B cell (primary cell): ENCODE data around the gene RYK. TPM values are rescaled to one million over a fixed set of nuclear protein-coding genes. Genes with fewer than 3 reads are reported as not detected.

ENCODE experiments used
- ATAC-seq: fragments of 200-7000 bp; cut with Tn5 transposase; one replicate; pipeline ENCODE4 v1.10.0; 2021; ENCODE audit warnings: low read depth, mild to moderate bottlenecking, moderate number of reproducible peaks, moderate library complexity
- CTCF ChIA-PET: fragments of 350-600 bp; sonication (Branson Sonifier 250); formaldehyde crosslinking; loops from one replicate; lab custom pipeline; 2021; ENCODE audit warnings: antibody characterized with exemption, inconsistent platforms; lab: Charles Lee
- POLR2A ChIA-PET: fragments of 350-600 bp; sonication (Branson Sonifier 250); formaldehyde crosslinking; loops from one replicate; lab custom pipeline; 2021; ENCODE audit warnings: antibody characterized with exemption; lab: Charles Lee
- DNase-seq: peaks from one replicate; pipeline ENCODE4 v3.0.0; 2013
- H2AFZ ChIP-seq: 2 replicates; pipeline ENCODE4 v1.6.1; 2012; ENCODE audit warnings: mild to moderate bottlenecking, low read depth, low read length; ENCODE audit not compliant: insufficient read depth, poor library complexity, severe bottlenecking
- H3K27ac ChIP-seq, 2 donors: 1 replicate in 1 of 2; 2 replicates in 1 of 2; pipeline ENCODE4 v1.5.1; 2012 to 2013; ENCODE audit warnings: low read length in 2 of 2, mild to moderate bottlenecking in 2 of 2, moderate library complexity in 1 of 2
- H3K27me3 ChIP-seq, 4 experiments: fragments of 200-600 bp in 1 of 4; sonication (generic) in 1 of 4; replicated peaks in 1 of 4; 1 replicate in 2 of 4; 2 replicates in 2 of 4; pipeline versions ENCODE4 v1.6.1 to v1.7.0; 2013 to 2016; ENCODE audit warnings: low read length in 3 of 4, mild to moderate bottlenecking in 2 of 4, mixed read lengths in 1 of 4, moderate library complexity in 1 of 4; ENCODE audit not compliant: insufficient read depth in 4 of 4, control insufficient read depth in 3 of 4; ENCODE audit errors: control extremely low read depth in 1 of 4
- H3K36me3 ChIP-seq, 2 experiments: replicated peaks in 1 of 2; 1 replicate in 1 of 2; 2 replicates in 1 of 2; pipeline versions ENCODE4 v1.6.1 to v1.7.1; 2013; ENCODE audit warnings: low read length in 1 of 2; ENCODE audit not compliant: insufficient read depth in 2 of 2, control insufficient read depth in 1 of 2; ENCODE audit errors: control extremely low read depth in 1 of 2, extremely low read depth in 1 of 2
- H3K4me1 ChIP-seq, 2 donors: fragments of 200-600 bp in 1 of 2; sonication (generic) in 1 of 2; 1 replicate in 1 of 2; 2 replicates in 1 of 2; pipeline versions ENCODE4 v1.5.1 to v1.6.1; 2013 to 2017; ENCODE audit warnings: low read length in 2 of 2; ENCODE audit not compliant: control insufficient read depth in 2 of 2, insufficient read depth in 2 of 2
- H3K4me2 ChIP-seq: replicated peaks from 2 replicates; pipeline ENCODE3; 2012; ENCODE audit warnings: mild to moderate bottlenecking, low read depth, low read length; ENCODE audit not compliant: poor library complexity, severe bottlenecking
- H3K4me3 ChIP-seq, 5 experiments: fragments of 200-600 bp in 1 of 5; sonication (generic) in 1 of 5; 1 replicate in 3 of 5; 2 replicates in 2 of 5; pipeline versions ENCODE4 v1.5.1 to v1.7.0; 2011 to 2016; ENCODE audit warnings: low read length in 4 of 5, mild to moderate bottlenecking in 4 of 5, low read depth in 2 of 5, control low read depth in 1 of 5, moderate library complexity in 1 of 5; ENCODE audit not compliant: insufficient read depth in 1 of 5; ENCODE audit errors: control extremely low read depth in 1 of 5, extremely low read depth in 1 of 5
- H3K79me2 ChIP-seq: fragments of 200-600 bp; sonication (generic); one replicate; pipeline ENCODE4 v1.6.0; 2016; ENCODE audit warnings: low read length; ENCODE audit not compliant: control insufficient read depth, insufficient read depth
- H3K9ac ChIP-seq: fragments of 200-600 bp; sonication (generic); 2 replicates; pipeline ENCODE4 v1.6.1; 2017; ENCODE audit warnings: mild to moderate bottlenecking, low read length, moderate library complexity
- H3K9me3 ChIP-seq, 3 donors: one replicate each; pipeline versions ENCODE4 v1.6.1 to v1.7.1; 2013; ENCODE audit warnings: low read length in 2 of 3; ENCODE audit not compliant: control insufficient read depth in 2 of 3, insufficient read depth in 1 of 3; ENCODE audit errors: control extremely low read depth in 1 of 3
- H4K20me1 ChIP-seq: 2 replicates; pipeline ENCODE4 v1.6.0; 2012; ENCODE audit warnings: mild to moderate bottlenecking, low read length; ENCODE audit not compliant: insufficient read depth, control insufficient read depth, poor library complexity, severe bottlenecking
- H3K27ac Mint-ChIP-seq: one replicate; pipeline ENCODE4 v1.8.0; 2021; ENCODE audit warnings: mixed read lengths
- H3K27me3 Mint-ChIP-seq: one replicate; pipeline ENCODE4 v1.8.0; 2021; ENCODE audit warnings: mixed read lengths
- H3K4me1 Mint-ChIP-seq: one replicate; pipeline ENCODE4 v1.8.0; 2021; ENCODE audit warnings: mixed read lengths
- H3K4me3 Mint-ChIP-seq: one replicate; pipeline ENCODE4 v1.8.0; 2021; ENCODE audit warnings: mixed read lengths
- H3K9me3 Mint-ChIP-seq: one replicate; pipeline ENCODE4 v1.8.0; 2022; ENCODE audit warnings: mixed read lengths; ENCODE audit not compliant: insufficient read depth
- CTCF ChIP-seq: fragments of 200-600 bp; IDR thresholded peaks from one replicate; pipeline ENCODE4 v1.8.0; 2022; ENCODE audit warnings: antibody characterized with exemption, mild to moderate bottlenecking
- EZH2 ChIP-seq: IDR thresholded peaks from 2 replicates; pipeline ENCODE4 v1.6.1; 2012; ENCODE audit warnings: borderline replicate concordance, low read depth, mild to moderate bottlenecking, moderate library complexity, low read length; ENCODE audit not compliant: insufficient read depth, poor library complexity, severe bottlenecking
- WGBS: methylation state at CpG from one replicate; pipeline ENCODE4 v1.1.5; 2013; ENCODE audit warnings: missing lambda C conversion rate; ENCODE audit not compliant: insufficient coverage; 5-methylcytosine and 5-hydroxymethylcytosine counted together
- intact Hi-C: fragments of 100-400 bp; cut with micrococcal nuclease; formaldehyde crosslinking; loops from one replicate; pipeline ENCODE4 v1.10.0; 2022
- polyA plus RNA-seq: library from polyadenylated mRNA; depleted of rRNA; stranded (reverse); fragments of >200 nt; gene quantifications from 2 replicates; pipeline ENCODE4 v1.2.3, GENCODE V29; 2012
- total RNA-seq, 2 donors: library from RNA; stranded (reverse); fragments of 120-200 nt in 1 of 2; gene quantifications; 1 replicate in 1 of 2; 2 replicates in 1 of 2; pipeline versions ENCODE4 v1.2.3 to v1.2.4, GENCODE V29; 2013 to 2022

Gene RYK
- total and polyA plus RNA-seq, 2 donors (not counting 1 experiment from before 2014, with no cell fraction given): 16.9 to 67.7 TPM

GRCh38 chr3:134114726-134115125, 135.9 kb downstream of the RYK start:
- Mint-ChIP-seq H3K4me1 (no peaks in the 10 kb centered on the region), H3K27me3 (peaks cover 5% of the 10 kb centered on the region), H3K4me3 (no peak overlapping the region), H3K27ac (no peak overlapping the region), H3K9me3 (peaks cover 16% of the 10 kb centered on the region)
- Histone ChIP-seq H3K9ac (no peak overlapping the region), H3K79me2 (no peaks in the 10 kb centered on the region), H3K27ac (no peak overlapping the region), H4K20me1 (no peaks in the 10 kb centered on the region), H3K4me3 (no peak overlapping the region), H3K27me3 (no peaks in the 10 kb centered on the region), H3K36me3 (no peaks in the 10 kb centered on the region), H3K4me1 (no peaks in the 10 kb centered on the region), H2AFZ (no peak overlapping the region), H3K4me2 (no peak overlapping the region), H3K9me3 (peaks cover 0 to 5% (median 4%) of the 10 kb centered on the region in 3 donors)
- no peak for DNase-seq
- intact Hi-C loops: no loop called here
- ChIA-PET POLR2A (no interaction called here), CTCF (no interaction called here)
- no peak for ATAC-seq
- TF ChIP-seq EZH2 (no peak), CTCF (no peak)
- whole genome bisulfite sequencing: no CpG with 5 or more reads among the region's 2 CpGs

- H3K4me3 Mint-ChIP-seq: no peak overlapping the region
- no peaks in the 10 kb centered on the region for H3K36me3 ChIP-seq
- no peak overlapping the region for H3K9ac ChIP-seq
- no peak overlapping the region for H3K4me2 ChIP-seq
- ChIA-PET POLR2A (no interaction called here), CTCF (no interaction called here)
- H4K20me1 ChIP-seq: no peaks in the 10 kb centered on the region
- DNase-seq: no peak
- WGBS: no CpG with 5 or more reads among the region's 2 CpGs
- H3K27me3 Mint-ChIP-seq: peaks cover 8% of the 10 kb centered on the region
- no peaks in the 10 kb centered on the region for H3K4me1 ChIP-seq
- no peak for ATAC-seq
- intact Hi-C loops: no loop called here
- no peak overlapping the region for H2AFZ ChIP-seq
- H3K4me1 Mint-ChIP-seq: no peaks in the 10 kb centered on the region
- no peak overlapping the region for H3K27ac Mint-ChIP-seq
- no peaks in the 10 kb centered on the region for H3K9me3 Mint-ChIP-seq
- H3K4me3 ChIP-seq: no peak overlapping the region
- H3K27me3 ChIP-seq: no peaks in the 10 kb centered on the region
- H3K9me3 ChIP-seq: no peaks in the 10 kb centered on the region
- H3K27ac ChIP-seq: no peak overlapping the region
- H3K79me2 ChIP-seq: no peaks in the 10 kb centered on the region
- no peak for TF ChIP-seq EZH2
- TF ChIP-seq CTCF: no peak
Observed at GRCh38 chr3:134111616-134112015, 139.0 kb downstream of the RYK start.
